Endothelial cell of coronary artery (primary cell): Measurements from ENCODE around the gene FAM118A. TPM values are rescaled to one million over a fixed set of nuclear protein-coding genes. Genes with fewer than 3 reads are reported as not detected.

Source experiments
- total RNA-seq: library from RNA; depleted of rRNA; stranded (reverse); fragments of >200 nt; gene quantifications from 2 replicates; pipeline ENCODE4 v1.2.3, GENCODE V29; 2014

Gene FAM118A
- total RNA-seq = 34.3 and 34.9 TPM in 2 replicates

GRCh38 chr22:45309422-45310227 is at the start of gene FAM118A:
Gene FAM118A, plus strand, starts transcription at chr22:45309934. Its CDS starts 12,446 bp downstream, at chr22:45322380.

GRCh38 chr22:45284705-45285262 is 24.9 kb upstream of the FAM118A start, which contains the start of gene UPK3A:
Gene UPK3A, plus strand, starts transcription at chr22:45284949. Its CDS starts 65 bp downstream, at chr22:45285014.

Other genes with a start within 250 kb of the FAM118A start
- gene NUP50, start 146.0 kb upstream of the FAM118A start, total RNA-seq = 53.9 and 56.7 TPM in 2 replicates
- gene KIAA0930, start 69.0 kb upstream of the FAM118A start, total RNA-seq = 40.4 and 43.2 TPM in 2 replicates
- gene UPK3A, start 25.0 kb upstream of the FAM118A start, total RNA-seq = not detected in 2 replicates
- under 0.01 TPM in 1 of 2 replicates, not detected in the other for gene SMC1B, start 103.7 kb downstream of the FAM118A start, total RNA-seq
- gene RIBC2, start 103.8 kb downstream of the FAM118A start, total RNA-seq = 0.28 and 0.72 TPM in 2 replicates
- gene FBLN1, start 192.9 kb downstream of the FAM118A start, total RNA-seq = 0.09 and 3.3 TPM in 2 replicates